H1 (cell line): ENCODE data around the gene HECTD3.

Experiments
- CEBPB ChIP-seq: IDR thresholded peaks from 2 replicates; pipeline ENCODE4 v1.6.1; 2012; ENCODE audit warnings: low read depth, low read length
- CHD1 ChIP-seq: IDR thresholded peaks from 2 replicates; pipeline ENCODE4 v1.6.1; 2012; ENCODE audit warnings: low read depth, low read length, improper control_type of control experiment
- CREB1 ChIP-seq: IDR thresholded peaks from 2 replicates; pipeline ENCODE4 v1.6.1; 2012; ENCODE audit warnings: inconsistent platforms
- CTCF ChIP-seq, 3 experiments: IDR thresholded peaks; 1 replicate in 2 of 3; 2 replicates in 1 of 3; pipeline versions ENCODE4 v1.5.1 to v1.6.1; 2011; ENCODE audit warnings: low read length in 3 of 3, mild to moderate bottlenecking in 3 of 3, inconsistent platforms in 2 of 3, low read depth in 1 of 3, moderate library complexity in 1 of 3; ENCODE audit not compliant: insufficient read depth in 1 of 3; ENCODE audit errors: control extremely low read depth in 1 of 3
- EZH2 ChIP-seq: fragments of 200-600 bp; sonication (generic); IDR thresholded peaks from 2 replicates; pipeline ENCODE4 v1.7.1; 2012; ENCODE audit warnings: low read depth, mild to moderate bottlenecking, moderate library complexity, low read length, inconsistent platforms; ENCODE audit not compliant: severe bottlenecking
- GABPA ChIP-seq: IDR thresholded peaks from 2 replicates; pipeline ENCODE4 v1.6.1; 2011; ENCODE audit warnings: mild to moderate bottlenecking, low read length, moderate library complexity, borderline replicate concordance; ENCODE audit not compliant: insufficient read depth
- POLR2A ChIP-seq, 2 experiments: IDR thresholded peaks; 1 replicate in 1 of 2; 2 replicates in 1 of 2; pipeline ENCODE4 v1.6.1; 2011; ENCODE audit warnings: low read depth in 2 of 2, low read length in 2 of 2, mild to moderate bottlenecking in 2 of 2; ENCODE audit errors: control extremely low read depth in 1 of 2
- POLR2AphosphoS5 ChIP-seq: IDR thresholded peaks from 2 replicates; pipeline ENCODE4 v1.6.1; 2011; ENCODE audit warnings: low read depth, low read length
- RAD21 ChIP-seq, 2 experiments: IDR thresholded peaks in 1 of 2; conservative IDR thresholded peaks in 1 of 2; 2 replicates each; pipeline ENCODE4 v1.6.1; 2011; ENCODE audit warnings: low read depth in 2 of 2, low read length in 2 of 2, improper control_type of control experiment in 1 of 2, inconsistent platforms in 1 of 2, mild to moderate bottlenecking in 1 of 2, moderate library complexity in 1 of 2
- RNF2 ChIP-seq: fragments of 200-900, 300-1000 bp; sonication (generic); IDR thresholded peaks from 2 replicates; pipeline ENCODE4 v1.7.1; 2016; ENCODE audit warnings: borderline replicate concordance, low read depth, mild to moderate bottlenecking, antibody characterized with exemption, low read length; ENCODE audit not compliant: poor library complexity, severe bottlenecking; ENCODE audit errors: missing control alignments
- SIN3A ChIP-seq, 2 experiments: IDR thresholded peaks in 1 of 2; conservative IDR thresholded peaks in 1 of 2; 2 replicates each; pipeline ENCODE4 v1.6.1; 2011 to 2012; ENCODE audit warnings: low read length in 2 of 2, improper control_type of control experiment in 1 of 2, low read depth in 1 of 2, mild to moderate bottlenecking in 1 of 2

GRCh38 chr1:45040297-45040696 lies 29.2 kb upstream of the HECTD3 start:
- no peak for TF ChIP-seq CEBPB
- no peak for TF ChIP-seq CTCF (IDR thresholded peaks at IDR 0.05; ENCODE audit: control extremely low read depth in 1 of 3, insufficient read depth in 1 of 3, low read depth in 1 of 3, low read length in 3 of 3)
- TF ChIP-seq GABPA: no peak
- TF ChIP-seq RAD21 (IDR thresholded peaks at IDR 0.05 in 1 of 2, conservative IDR thresholded peaks at IDR 0.05 in 1 of 2; ENCODE audit: low read depth in 2 of 2, low read length in 2 of 2): no peak
- no peak for TF ChIP-seq RNF2
- no peak for TF ChIP-seq POLR2A (IDR thresholded peaks at IDR 0.05; ENCODE audit: control extremely low read depth in 1 of 2, low read depth in 2 of 2, low read length in 2 of 2)
- no peak for TF ChIP-seq CREB1
- TF ChIP-seq SIN3A (conservative IDR thresholded peaks at IDR 0.05 in 1 of 2, IDR thresholded peaks at IDR 0.05 in 1 of 2; ENCODE audit: low read depth in 1 of 2, low read length in 2 of 2): no peak
- TF ChIP-seq EZH2: no peak
- TF ChIP-seq POLR2AphosphoS5: no peak
- no peak for TF ChIP-seq CHD1
